IMR-90 (cell line): Measurements from ENCODE around the gene APCDD1. TPM values are rescaled to one million over a fixed set of nuclear protein-coding genes. Genes with fewer than 3 reads are reported as not detected.

Source experiments
- ATAC-seq: fragments of 200-7000 bp; cut with Tn5 transposase; 2 replicates; pipeline ENCODE4 v1.9.1; 2020; ENCODE audit warnings: low read depth, mild to moderate bottlenecking, moderate library complexity
- BruUV-seq: library from RNA; stranded (reverse); fragments of 400-500 nt; replicated peaks from 2 replicates; lab custom pipeline; 2021; lab: Mats Ljungman, UMichigan
- CTCF ChIA-PET: fragments of 300-600 bp; formaldehyde crosslinking; extraction: SDS; loops from one replicate; lab custom pipeline; 2021; ENCODE audit warnings: antibody characterized with exemption; lab: Yijun Ruan, JAX
- POLR2A ChIA-PET: fragments of 300-600 bp; sonication (Branson Sonifier 250); formaldehyde crosslinking; loops from one replicate; lab custom pipeline; 2022; ENCODE audit warnings: antibody characterized with exemption; ENCODE audit not compliant: unreplicated experiment; lab: Charles Lee
- DNase-seq: peaks from one replicate; pipeline ENCODE4 v3.0.0; 2013
- H2AFZ ChIP-seq: replicated peaks from 2 replicates; pipeline ENCODE3; 2013; ENCODE audit warnings: low read length, mild to moderate bottlenecking; ENCODE audit not compliant: poor library complexity
- H2AK5ac ChIP-seq: 2 replicates; pipeline ENCODE4 v1.6.1; 2013; ENCODE audit warnings: low read depth, low read length, inconsistent platforms
- H2AK9ac ChIP-seq: replicated peaks from 2 replicates; pipeline ENCODE3; 2013; ENCODE audit warnings: mild to moderate bottlenecking, low read depth, low read length, moderate library complexity; ENCODE audit not compliant: poor library complexity
- H2BK120ac ChIP-seq: 2 replicates; pipeline ENCODE4 v1.6.1; 2013; ENCODE audit warnings: low read depth, low read length, inconsistent platforms
- H2BK15ac ChIP-seq: 3 replicates; pipeline ENCODE4 v1.6.1; 2013; ENCODE audit warnings: low read depth, low read length, inconsistent platforms
- H2BK20ac ChIP-seq: 2 replicates; pipeline ENCODE4 v1.6.1; 2013; ENCODE audit warnings: low read depth, mild to moderate bottlenecking, inconsistent platforms, low read length, moderate library complexity
- H2BK5ac ChIP-seq: 2 replicates; pipeline ENCODE4 v1.6.1; 2013; ENCODE audit warnings: mild to moderate bottlenecking, low read depth, low read length, inconsistent platforms; ENCODE audit not compliant: poor library complexity, severe bottlenecking
- H3K14ac ChIP-seq: replicated peaks from 2 replicates; pipeline ENCODE4 v1.6.1; 2013; ENCODE audit warnings: low read depth, low read length, inconsistent platforms
- H3K18ac ChIP-seq: 2 replicates; pipeline ENCODE4 v1.6.1; 2013; ENCODE audit warnings: low read depth, low read length, control low read depth
- H3K23ac ChIP-seq: 2 replicates; pipeline ENCODE4 v1.6.1; 2013; ENCODE audit warnings: low read depth, low read length, inconsistent platforms
- H3K27ac ChIP-seq: 2 replicates; pipeline ENCODE4 v1.5.1; 2013; ENCODE audit warnings: mild to moderate bottlenecking, control low read depth, low read length; ENCODE audit not compliant: insufficient read depth
- H3K27me3 ChIP-seq: 2 replicates; pipeline ENCODE4 v1.6.1; 2013; ENCODE audit warnings: low read length; ENCODE audit not compliant: control insufficient read depth, insufficient read depth
- H3K36me3 ChIP-seq: 2 replicates; pipeline ENCODE4 v1.6.1; 2013; ENCODE audit warnings: low read length, mixed read lengths; ENCODE audit not compliant: control insufficient read depth, insufficient read depth
- H3K4ac ChIP-seq: 2 replicates; pipeline ENCODE4 v1.6.1; 2013; ENCODE audit warnings: low read depth, low read length, inconsistent platforms
- H3K4me1 ChIP-seq: 2 replicates; pipeline ENCODE4 v1.6.1; 2013; ENCODE audit warnings: low read length, mixed read lengths; ENCODE audit not compliant: control insufficient read depth, insufficient read depth
- H3K4me2 ChIP-seq: 2 replicates; pipeline ENCODE4 v1.6.1; 2013; ENCODE audit warnings: low read depth, mild to moderate bottlenecking, control low read depth, low read length, moderate library complexity
- H3K4me3 ChIP-seq: 2 replicates; pipeline ENCODE4 v1.5.1; 2013; ENCODE audit warnings: low read depth, mild to moderate bottlenecking, control low read depth, low read length, moderate library complexity; ENCODE audit not compliant: insufficient read depth
- H3K56ac ChIP-seq: 2 replicates; pipeline ENCODE4 v1.6.1; 2013; ENCODE audit warnings: low read length, inconsistent platforms; ENCODE audit not compliant: insufficient read depth; ENCODE audit errors: extremely low read depth
- H3K79me1 ChIP-seq, 2 experiments: 2 replicates each; pipeline ENCODE4 v1.6.1; 2013; ENCODE audit warnings: low read length in 2 of 2, inconsistent platforms in 1 of 2, low read depth in 1 of 2
- H3K9ac ChIP-seq: 2 replicates; pipeline ENCODE4 v1.6.1; 2013; ENCODE audit warnings: low read depth, low read length, control low read depth
- H3K9me1 ChIP-seq: 2 replicates; pipeline ENCODE4 v1.6.1; 2013; ENCODE audit warnings: low read length, inconsistent platforms; ENCODE audit not compliant: insufficient read depth
- H3K9me3 ChIP-seq: 2 replicates; pipeline ENCODE4 v1.6.1; 2013; ENCODE audit warnings: low read length; ENCODE audit not compliant: control insufficient read depth, insufficient read depth
- H4K20me1 ChIP-seq: 2 replicates; pipeline ENCODE4 v1.6.1; 2013; ENCODE audit warnings: low read length, inconsistent platforms; ENCODE audit not compliant: insufficient read depth
- H4K5ac ChIP-seq: 2 replicates; pipeline ENCODE4 v1.6.1; 2013; ENCODE audit warnings: mild to moderate bottlenecking, low read depth, low read length, control low read depth
- H4K8ac ChIP-seq, 2 experiments: 2 replicates each; pipeline ENCODE4 v1.6.1; 2013; ENCODE audit warnings: low read depth in 2 of 2, low read length in 2 of 2, control low read depth in 1 of 2, inconsistent platforms in 1 of 2
- H4K91ac ChIP-seq: 2 replicates; pipeline ENCODE4 v1.6.1; 2013; ENCODE audit warnings: low read depth, low read length, inconsistent platforms; ENCODE audit not compliant: insufficient read depth
- BHLHE40 ChIP-seq: fragments of 150-350 bp; IDR thresholded peaks from 2 replicates; pipeline ENCODE4 v1.6.1; 2016; ENCODE audit warnings: mild to moderate bottlenecking, low read depth, low read length
- SMC3 ChIP-seq: fragments of 150-350 bp; IDR thresholded peaks from 2 replicates; pipeline ENCODE4 v1.6.1; 2016; ENCODE audit warnings: low read depth, mild to moderate bottlenecking, antibody characterized with exemption, low read length, moderate library complexity
- WGBS, 2 experiments: methylation state at CpG; one replicate each; pipeline versions ENCODE4 v1.1.5 to v1.1.7; 2013; ENCODE audit warnings: missing lambda C conversion rate in 2 of 2; ENCODE audit not compliant: insufficient read length in 1 of 2; ENCODE audit errors: extremely low coverage in 2 of 2; 5-methylcytosine and 5-hydroxymethylcytosine counted together
- dilution Hi-C: fragments of 300-500 bp; cut with HindIII; formaldehyde crosslinking; loops from one replicate; pipeline ENCODE4 v1.14.3; 2018; ENCODE audit warnings: low sequenced_read_pairs; ENCODE audit not compliant: unreplicated experiment
- in situ Hi-C: fragments of 300-500 bp; cut with MboI; formaldehyde crosslinking; loops from 3 replicates; pipeline ENCODE4 v1.14.3; 2019; ENCODE audit warnings: low sequenced_read_pairs, inconsistent platforms, mixed read lengths
- intact Hi-C: fragments of 100-400 bp; cut with micrococcal nuclease; formaldehyde crosslinking; loops from 2 replicates; pipeline ENCODE4 v1.10.0; 2022
- polyA plus RNA-seq, 3 experiments: library from polyadenylated mRNA; depleted of rRNA; stranded (reverse); fragments of >200 nt; gene quantifications; 2 replicates each; pipeline ENCODE4 v1.2.3, GENCODE V29; 2012; ENCODE audit warnings: low replicate concordance in 1 of 3
- total RNA-seq: library from RNA; depleted of rRNA; stranded (reverse); fragments of >200 nt; gene quantifications from 2 replicates; pipeline ENCODE4 v1.2.3, GENCODE V29; 2012

APCDD1 gene
- total and polyA plus RNA-seq, 2 of the 4 experiments (the other 2 are of a cell fraction): 1.1 to 2.2 TPM

DNA sequence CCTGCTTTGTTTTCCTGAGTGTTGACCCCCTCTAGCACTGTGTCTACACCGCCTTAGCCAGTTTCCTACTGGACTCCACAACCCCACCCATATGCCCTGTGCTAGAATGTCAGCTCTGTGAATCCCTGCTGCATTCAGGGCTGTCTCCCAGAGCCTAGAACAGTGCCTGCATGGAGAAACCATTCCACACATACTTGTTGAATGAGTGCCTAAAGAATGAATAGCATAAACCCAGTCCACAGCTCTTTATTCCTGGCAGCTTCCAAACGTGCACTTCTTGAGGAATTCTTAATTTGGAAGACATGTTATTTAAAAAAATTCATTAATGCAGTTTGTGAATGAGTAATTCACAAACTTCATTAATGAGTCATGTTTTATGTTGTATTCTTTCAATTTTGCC, 64.9 kb downstream of the APCDD1 start:
- peaks cover 4% of the 10 kb centered on the region; the same call in 1 of the 2 replicates for H3K9me1 ChIP-seq
- peak overlapping the region; percentile 75; the same call in 1 of the 2 replicates for H4K5ac ChIP-seq
- intact Hi-C loops: loop anchor here (10.0 kb wide), 2 partner anchors 145 to 285 kb away; no protein-coding TSS in a partner anchor
- in situ Hi-C loops: no loop called here
- peak overlapping the region; percentile 88 for H2BK20ac ChIP-seq
- H3K23ac ChIP-seq: peak overlapping the region; percentile 34; the same call in 1 of the 2 replicates
- H3K27ac ChIP-seq: peak overlapping the region; percentile 3; the same call in 1 of the 2 replicates
- ChIA-PET POLR2A (interaction anchor here (0.6 to 1.2 kb wide), 3 partner anchors 473 to 545 kb away, joined by 4 read pairs; no protein-coding TSS in a partner anchor), CTCF (interaction anchor here (0.6 to 3.4 kb wide), 6 partner anchors 168 to 819 kb away, joined by 3 to 20 read pairs (median 6); no protein-coding TSS in a partner anchor)
- peak overlapping the region; percentile 63 for H4K91ac ChIP-seq
- no peak overlapping the region for H3K4me2 ChIP-seq
- peaks cover 3% of the 10 kb centered on the region for H3K9me3 ChIP-seq
- H3K9ac ChIP-seq: no peak overlapping the region
- DNase-seq (peak; percentile 30), ATAC-seq (peak; percentile 49)
- TF ChIP-seq BHLHE40 (peak; percentile 24; the same call in 1 of the 2 replicates), SMC3 (no peak)
- peak overlapping the region; percentile 66; the same call in 1 of the 2 replicates for H3K14ac ChIP-seq
- H3K27me3 ChIP-seq: peaks cover 12% of the 10 kb centered on the region
- no CpG with 5 or more reads among the region's 2 CpGs for WGBS, 2 experiments
- peak overlapping the region; percentile 33 for H3K18ac ChIP-seq
- H3K36me3 ChIP-seq: no peaks in the 10 kb centered on the region
- no peak overlapping the region for H3K4me3 ChIP-seq
- H2AFZ ChIP-seq: peak overlapping the region; percentile 57
- peak overlapping the region; percentile 47 for H2AK9ac ChIP-seq
- H3K4me1 ChIP-seq: peaks cover 5% of the 10 kb centered on the region; the same call in 1 of the 2 replicates
- peak overlapping the region; percentile 35 for H2BK5ac ChIP-seq
- no TSS peak for BruUV-seq
- H4K8ac ChIP-seq: peak overlapping the region in 1 of 2 experiments; percentile 62; a peak in 1 of 4 replicates
- dilution Hi-C loops: loop anchor here (25.0 kb wide), 1 partner anchor 532 kb away; no protein-coding TSS in a partner anchor
- peak overlapping the region; percentile 94 for H2AK5ac ChIP-seq
- H2BK15ac ChIP-seq: 0 out of 3 replicates have a peak overlapping the region, but pooled peaks have one; percentile 50
- H3K4ac ChIP-seq: peak overlapping the region; percentile 88
- H2BK120ac ChIP-seq: peak overlapping the region; percentile 79
- no peak overlapping the region for H3K56ac ChIP-seq
- no peaks in the 10 kb centered on the region for H3K79me1 ChIP-seq
- no peaks in the 10 kb centered on the region for H4K20me1 ChIP-seq
